GM21526 (cell line): ENCODE data around the gene FBP2.

Experiments used
- ATAC-seq: cut with Tn5 transposase; IDR thresholded peaks from one replicate; pipeline ENCODE4 v1.9.1; 2021; ENCODE audit warnings: moderate library complexity; ENCODE audit not compliant: unreplicated experiment, low FRiP score

The FBP2 gene

GRCh38 chr9:94511134-94511954 lies 82.3 kb downstream of the FBP2 start:
- no peak for ATAC-seq
